DOHH2 (cell line): Measurements from ENCODE around the gene DNAJB9.

ENCODE experiments used
- H3F3A ChIP-seq: fragments of 200-600 bp; sonication (generic), shearing (Covaris generic); 2 replicates; pipeline ENCODE4 v1.6.0; 2016; ENCODE audit warnings: antibody characterized with exemption, mild to moderate bottlenecking; ENCODE audit not compliant: control insufficient read depth, insufficient read depth
- H3K27ac ChIP-seq: fragments of 200-600 bp; sonication (generic); 2 replicates; pipeline ENCODE4 v1.5.1; 2014; ENCODE audit warnings: low read depth, mild to moderate bottlenecking, low read length, moderate library complexity
- H3K27me3 ChIP-seq: fragments of 200-600 bp; sonication (generic); 2 replicates; pipeline ENCODE4 v1.6.1; 2014; ENCODE audit warnings: mild to moderate bottlenecking, low read length, mixed read lengths; ENCODE audit not compliant: control insufficient read depth
- H3K36me3 ChIP-seq: fragments of 200-600 bp; sonication (generic); 2 replicates; pipeline ENCODE4 v1.6.1; 2014; ENCODE audit warnings: mild to moderate bottlenecking, low read length, moderate library complexity, mixed read lengths; ENCODE audit not compliant: control insufficient read depth
- H3K4me1 ChIP-seq: fragments of 200-600 bp; sonication (generic); 2 replicates; pipeline ENCODE4 v1.6.1; 2014; ENCODE audit warnings: mild to moderate bottlenecking, low read length, mixed read lengths; ENCODE audit not compliant: control insufficient read depth
- H3K4me2 ChIP-seq: fragments of 200-600 bp; sonication (generic); 2 replicates; pipeline ENCODE4 v1.6.0; 2014; ENCODE audit warnings: mild to moderate bottlenecking, low read length, moderate library complexity
- H3K4me3 ChIP-seq: fragments of 200-600 bp; sonication (generic); 2 replicates; pipeline ENCODE4 v1.5.1; 2014; ENCODE audit warnings: mild to moderate bottlenecking, low read length, mixed read lengths
- H3K79me2 ChIP-seq: fragments of 200-600 bp; sonication (generic); 2 replicates; pipeline ENCODE4 v1.6.1; 2014; ENCODE audit warnings: mild to moderate bottlenecking, low read length, mixed read lengths; ENCODE audit not compliant: control insufficient read depth
- H3K9me2 ChIP-seq: fragments of 200-600 bp; sonication (generic); replicated peaks from 2 replicates; pipeline ENCODE4 v1.6.1; 2014; ENCODE audit warnings: mild to moderate bottlenecking, low read length, mixed read lengths; ENCODE audit not compliant: control insufficient read depth
- H3K9me3 ChIP-seq: fragments of 200-600 bp; sonication (generic); 2 replicates; pipeline ENCODE4 v1.6.1; 2014; ENCODE audit warnings: antibody characterized with exemption, low read length, mixed read lengths; ENCODE audit not compliant: control insufficient read depth, insufficient read depth
- H4K20me1 ChIP-seq: fragments of 200-600 bp; sonication (generic); 2 replicates; pipeline ENCODE4 v1.6.0; 2014; ENCODE audit warnings: low read depth, mild to moderate bottlenecking, antibody characterized with exemption, low read length, moderate library complexity; ENCODE audit not compliant: control insufficient read depth, insufficient read depth
- CTCF ChIP-seq: fragments of 200-600 bp; sonication (generic); IDR thresholded peaks from one replicate; pipeline ENCODE4 v1.5.1; 2014; ENCODE audit warnings: antibody characterized with exemption, mild to moderate bottlenecking, low read depth, low read length; ENCODE audit not compliant: poor library complexity, severe bottlenecking
- EZH2phosphoT487 ChIP-seq: fragments of 200-600 bp; sonication (generic); IDR thresholded peaks from 2 replicates; pipeline ENCODE4 v1.6.1; 2017; ENCODE audit warnings: borderline replicate concordance, mild to moderate bottlenecking, antibody characterized with exemption, low read length, moderate library complexity, mixed read lengths

DNAJB9 gene

GRCh38 chr7:108576116-108576515 lies 6.4 kb downstream of the DNAJB9 start:
- Histone ChIP-seq H3K79me2 (peaks cover 31% of the 10 kb centered on the region), H3K36me3 (peaks cover 60% of the 10 kb centered on the region)

GRCh38 chr7:108578937-108579336 lies 9.3 kb downstream of the DNAJB9 start:
- Histone ChIP-seq H3K79me2 (peaks cover 4% of the 10 kb centered on the region), H3K27ac (no peak overlapping the region)

More at GRCh38 chr7:108576116-108576515, 6.4 kb downstream of the DNAJB9 start:
- Histone ChIP-seq H3K4me2 (no peak overlapping the region), H3K4me3 (no peak overlapping the region), H3K9me2 (no peaks in the 10 kb centered on the region), H3K9me3 (peaks cover 18% of the 10 kb centered on the region; the same call in 1 of the 2 replicates), H3F3A (no peaks in the 10 kb centered on the region), H3K27ac (no peak overlapping the region), H3K27me3 (no peaks in the 10 kb centered on the region), H3K4me1 (peaks cover 8% of the 10 kb centered on the region), H4K20me1 (no peaks in the 10 kb centered on the region)
- TF ChIP-seq EZH2phosphoT487 = no peak

GRCh38 chr7:108580298-108580697 lies 10.6 kb downstream of the DNAJB9 start:
- Histone ChIP-seq H3K27ac (no peak overlapping the region), H3K9me3 (peaks cover 18% of the 10 kb centered on the region; the same call in 1 of the 2 replicates), H3K27me3 (no peaks in the 10 kb centered on the region; the same call in 1 of the 2 replicates), H3K79me2 (no peaks in the 10 kb centered on the region), H3K36me3 (peaks cover 21% of the 10 kb centered on the region), H3K4me3 (no peak overlapping the region), H4K20me1 (no peaks in the 10 kb centered on the region), H3F3A (no peaks in the 10 kb centered on the region), H3K4me1 (no peaks in the 10 kb centered on the region), H3K4me2 (no peak overlapping the region), H3K9me2 (no peaks in the 10 kb centered on the region)
- TF ChIP-seq CTCF (no peak), EZH2phosphoT487 (no peak)

More at GRCh38 chr7:108578937-108579336, 9.3 kb downstream of the DNAJB9 start:
- no peak for TF ChIP-seq CTCF
- no peak for TF ChIP-seq EZH2phosphoT487
- H3K4me3 ChIP-seq = no peak overlapping the region
- no peaks in the 10 kb centered on the region for H3K9me2 ChIP-seq
- no peaks in the 10 kb centered on the region for H3F3A ChIP-seq
- no peak overlapping the region for H3K4me2 ChIP-seq
- H4K20me1 ChIP-seq = no peaks in the 10 kb centered on the region
- H3K27me3 ChIP-seq = no peaks in the 10 kb centered on the region
- peaks cover 18% of the 10 kb centered on the region; the same call in 1 of the 2 replicates for H3K9me3 ChIP-seq
- H3K36me3 ChIP-seq = peaks cover 32% of the 10 kb centered on the region
- H3K4me1 ChIP-seq = no peaks in the 10 kb centered on the region

GRCh38 chr7:108581655-108582491 lies 12.2 kb downstream of the DNAJB9 start:
- H3K27ac ChIP-seq = no peak overlapping the region
- no peak overlapping the region for H3K4me2 ChIP-seq

More at GRCh38 chr7:108581655-108582491, 12.2 kb downstream of the DNAJB9 start:
- Histone ChIP-seq H4K20me1 (no peaks in the 10 kb centered on the region), H3K9me3 (peaks cover 18% of the 10 kb centered on the region; the same call in 1 of the 2 replicates), H3K27me3 (no peaks in the 10 kb centered on the region; the same call in 1 of the 2 replicates), H3K4me1 (no peaks in the 10 kb centered on the region), H3K4me3 (no peak overlapping the region), H3F3A (no peaks in the 10 kb centered on the region), H3K9me2 (no peaks in the 10 kb centered on the region), H3K79me2 (no peaks in the 10 kb centered on the region), H3K36me3 (peaks cover 15% of the 10 kb centered on the region)
- TF ChIP-seq CTCF = no peak
- TF ChIP-seq EZH2phosphoT487 = no peak
